ENCODE data around the gene TSPAN5. TPM values are rescaled to one million over a fixed set of nuclear protein-coding genes. Genes with fewer than 3 reads are reported as not detected.

Gene TSPAN5
- total RNA-seq, 1 experiment from 2014 or later = 41.8 TPM

DNA sequence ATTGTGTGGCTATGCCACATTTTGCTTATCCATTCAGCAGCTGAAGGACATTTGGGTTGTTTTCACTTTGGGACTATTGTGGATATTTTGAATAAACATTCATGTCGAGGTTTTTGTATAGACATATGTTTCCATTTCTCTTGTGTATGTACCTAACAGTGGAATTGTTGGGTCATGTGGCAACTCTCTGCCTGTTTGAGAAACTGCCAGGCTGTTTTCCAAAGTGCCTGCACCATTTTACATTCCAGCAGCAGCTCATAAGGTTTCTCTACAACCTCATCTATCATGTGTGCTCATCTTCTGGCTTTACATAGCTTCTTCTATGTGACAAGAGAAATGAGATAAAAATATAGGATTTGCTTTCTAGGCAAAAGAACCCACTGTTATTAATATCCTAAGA, 29.5 kb upstream of the TSPAN5 start:
- H3K4me2 ChIP-seq (ENCODE audit: low read length) = peak overlapping the region; percentile 18; the same call in 1 of the 2 replicates

DNA sequence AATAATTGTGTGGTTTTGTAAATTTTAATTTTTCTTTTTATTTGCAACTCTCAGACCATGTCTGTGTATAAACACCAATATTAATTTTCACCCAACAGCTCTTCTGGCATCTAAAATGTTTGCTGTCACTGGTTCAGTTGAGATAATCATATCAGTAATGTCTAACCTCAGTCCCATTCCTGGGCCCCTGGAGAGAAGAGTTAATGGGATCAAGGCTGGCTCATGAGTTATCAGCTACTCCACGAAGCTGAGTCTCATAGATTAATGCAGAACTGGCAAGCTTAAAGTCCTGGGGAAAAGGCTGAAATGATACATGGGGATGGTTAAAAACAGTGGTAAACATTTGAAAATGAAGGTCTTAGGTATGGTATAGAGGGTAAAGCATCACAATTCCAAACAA, 28.4 kb upstream of the TSPAN5 start:
- ATAC-seq = no peak
- no peaks in the 10 kb centered on the region for H4K20me1 ChIP-seq (ENCODE audit: low read length)
- DNase-seq = no peak
- TF ChIP-seq EZH2 (IDR thresholded peaks at IDR 0.05; ENCODE audit: low read length, unreplicated experiment) (no peak), EZH2phosphoT487 (IDR thresholded peaks at IDR 0.05; ENCODE audit: borderline replicate concordance, low read length) (no peak)
- TF ChIP-seq, protein P1, sequence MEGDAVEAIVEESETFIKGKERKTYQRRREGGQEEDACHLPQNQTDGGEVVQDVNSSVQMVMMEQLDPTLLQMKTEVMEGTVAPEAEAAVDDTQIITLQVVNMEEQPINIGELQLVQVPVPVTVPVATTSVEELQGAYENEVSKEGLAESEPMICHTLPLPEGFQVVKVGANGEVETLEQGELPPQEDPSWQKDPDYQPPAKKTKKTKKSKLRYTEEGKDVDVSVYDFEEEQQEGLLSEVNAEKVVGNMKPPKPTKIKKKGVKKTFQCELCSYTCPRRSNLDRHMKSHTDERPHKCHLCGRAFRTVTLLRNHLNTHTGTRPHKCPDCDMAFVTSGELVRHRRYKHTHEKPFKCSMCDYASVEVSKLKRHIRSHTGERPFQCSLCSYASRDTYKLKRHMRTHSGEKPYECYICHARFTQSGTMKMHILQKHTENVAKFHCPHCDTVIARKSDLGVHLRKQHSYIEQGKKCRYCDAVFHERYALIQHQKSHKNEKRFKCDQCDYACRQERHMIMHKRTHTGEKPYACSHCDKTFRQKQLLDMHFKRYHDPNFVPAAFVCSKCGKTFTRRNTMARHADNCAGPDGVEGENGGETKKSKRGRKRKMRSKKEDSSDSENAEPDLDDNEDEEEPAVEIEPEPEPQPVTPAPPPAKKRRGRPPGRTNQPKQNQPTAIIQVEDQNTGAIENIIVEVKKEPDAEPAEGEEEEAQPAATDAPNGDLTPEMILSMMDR (conservative IDR thresholded peaks at IDR 0.05; ENCODE audit: low read depth, low read length) = no peak
- no TSS peak for BruUV-seq (replicated peaks)
- H3K27me3 ChIP-seq (ENCODE audit: low read length) = no peaks in the 10 kb centered on the region
- no peak overlapping the region for H3K9ac ChIP-seq (ENCODE audit: low read length)
- H3K4me2 ChIP-seq (ENCODE audit: low read length) = no peak overlapping the region
- ChIA-PET POLR2A (ENCODE audit: unreplicated experiment) (interaction anchor here (0.6 kb wide), 1 partner anchor 11 kb away, joined by 5 read pairs; no protein-coding TSS in a partner anchor), CTCF (no interaction called here)
- H3K27ac ChIP-seq (ENCODE audit: low read length) = no peak overlapping the region
- H3K79me2 ChIP-seq (ENCODE audit: low read length) = no peaks in the 10 kb centered on the region
- H3F3A ChIP-seq (ENCODE audit: low read length, unreplicated experiment) = no peaks in the 10 kb centered on the region
- intact Hi-C loops (cut with micrococcal nuclease) = loop anchor here (5.0 kb wide), 1 partner anchor 35 kb away; no protein-coding TSS in a partner anchor
- H3K36me3 ChIP-seq (ENCODE audit: low read depth, low read length) = no peaks in the 10 kb centered on the region
- H3K9me2 ChIP-seq (replicated peaks; ENCODE audit: low read length) = no peaks in the 10 kb centered on the region
- peaks cover 15% of the 10 kb centered on the region for H3K4me1 ChIP-seq (ENCODE audit: insufficient read depth, low read length)
- no peaks in the 10 kb centered on the region for H3K9me3 ChIP-seq (ENCODE audit: low read length)
- no peak overlapping the region for H3K4me3 ChIP-seq (ENCODE audit: low read length)
- H2AFZ ChIP-seq (ENCODE audit: low read length) = no peak overlapping the region

More for the DNA sequence above, 29.5 kb upstream of the TSPAN5 start:
- Histone ChIP-seq H3K9ac (ENCODE audit: low read length) (no peak overlapping the region), H3F3A (ENCODE audit: low read length, unreplicated experiment) (no peaks in the 10 kb centered on the region), H4K20me1 (ENCODE audit: low read length) (no peaks in the 10 kb centered on the region), H3K27ac (ENCODE audit: low read length) (no peak overlapping the region), H3K4me3 (ENCODE audit: low read length) (no peak overlapping the region), H2AFZ (ENCODE audit: low read length) (no peak overlapping the region), H3K27me3 (ENCODE audit: low read length) (no peaks in the 10 kb centered on the region), H3K9me3 (ENCODE audit: low read length) (no peaks in the 10 kb centered on the region), H3K4me1 (ENCODE audit: insufficient read depth, low read length) (peaks cover 10% of the 10 kb centered on the region), H3K36me3 (ENCODE audit: low read depth, low read length) (no peaks in the 10 kb centered on the region), H3K79me2 (ENCODE audit: low read length) (no peaks in the 10 kb centered on the region), H3K9me2 (replicated peaks; ENCODE audit: low read length) (no peaks in the 10 kb centered on the region)
- TF ChIP-seq, protein P1 (conservative IDR thresholded peaks at IDR 0.05; ENCODE audit: low read depth, low read length) = no peak
- TF ChIP-seq EZH2 (IDR thresholded peaks at IDR 0.05; ENCODE audit: low read length, unreplicated experiment) = no peak
- intact Hi-C loops (cut with micrococcal nuclease) = loop anchor here (5.0 kb wide), 1 partner anchor 34 kb away; no protein-coding TSS in a partner anchor
- ChIA-PET CTCF (no interaction called here), POLR2A (ENCODE audit: unreplicated experiment) (no interaction called here)
- no peak for DNase-seq
- no peak for ATAC-seq
- BruUV-seq (replicated peaks) = no TSS peak

DNA sequence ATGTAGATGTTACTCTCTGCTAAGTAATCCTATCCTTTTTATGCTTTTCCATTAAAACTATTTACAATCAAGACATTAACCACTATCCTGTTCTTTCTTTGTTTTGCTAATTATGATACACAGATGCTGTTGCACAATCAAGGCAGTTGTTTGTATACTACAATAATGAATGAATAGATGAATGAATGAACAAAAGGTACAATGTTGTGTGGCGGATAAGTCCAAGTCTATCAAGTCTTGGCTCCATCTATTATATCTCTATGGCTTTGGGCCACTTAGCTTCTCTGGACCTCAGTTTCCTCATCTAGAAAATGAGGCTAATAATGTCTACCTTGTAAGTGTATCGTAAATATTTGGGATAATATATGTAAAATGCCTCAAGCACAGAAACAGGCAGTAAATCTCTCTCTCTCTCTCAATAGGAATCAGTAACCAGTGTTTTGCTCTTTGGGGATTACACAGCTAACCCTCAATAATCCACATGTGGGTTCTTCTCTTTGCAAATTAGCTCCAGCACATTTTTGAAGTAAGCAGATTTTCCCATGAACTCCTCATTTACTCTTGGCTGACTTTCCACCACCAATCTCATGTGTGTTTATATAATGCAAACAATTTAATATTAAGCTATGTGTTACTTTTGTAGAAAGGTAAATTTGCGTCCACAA, 27.8 kb upstream of the TSPAN5 start:
- Histone ChIP-seq H3K9me2 (replicated peaks; ENCODE audit: low read length) (no peaks in the 10 kb centered on the region), H3K9ac (ENCODE audit: low read length) (no peak overlapping the region), H3F3A (ENCODE audit: low read length, unreplicated experiment) (no peaks in the 10 kb centered on the region), H3K4me1 (ENCODE audit: insufficient read depth, low read length) (peaks cover 15% of the 10 kb centered on the region), H3K27me3 (ENCODE audit: low read length) (no peaks in the 10 kb centered on the region), H3K79me2 (ENCODE audit: low read length) (no peaks in the 10 kb centered on the region), H4K20me1 (ENCODE audit: low read length) (no peaks in the 10 kb centered on the region), H2AFZ (ENCODE audit: low read length) (no peak overlapping the region), H3K9me3 (ENCODE audit: low read length) (no peaks in the 10 kb centered on the region), H3K27ac (ENCODE audit: low read length) (no peak overlapping the region), H3K4me3 (ENCODE audit: low read length) (no peak overlapping the region), H3K4me2 (ENCODE audit: low read length) (no peak overlapping the region), H3K36me3 (ENCODE audit: low read depth, low read length) (no peaks in the 10 kb centered on the region)
- no TSS peak for BruUV-seq (replicated peaks)
- ATAC-seq = no peak
- TF ChIP-seq, protein P1 (conservative IDR thresholded peaks at IDR 0.05; ENCODE audit: low read depth, low read length) = no peak
- TF ChIP-seq EZH2phosphoT487 (IDR thresholded peaks at IDR 0.05; ENCODE audit: borderline replicate concordance, low read length) = no peak
- no peak for TF ChIP-seq EZH2 (IDR thresholded peaks at IDR 0.05; ENCODE audit: low read length, unreplicated experiment)
- intact Hi-C loops (cut with micrococcal nuclease) = loop anchor here (5.0 kb wide), 1 partner anchor 36 kb away; no protein-coding TSS in a partner anchor
- CTCF ChIA-PET = no interaction called here
- POLR2A ChIA-PET (ENCODE audit: unreplicated experiment) = no interaction called here
- DNase-seq = no peak
